ENCODE measurements around the gene ARPC2.
"Not testable (repeated sequence)": the region's sequence is repeated elsewhere in the genome, so short reads cannot be mapped to it uniquely, and the experiment has no call there.

ARPC2 gene

DNA sequence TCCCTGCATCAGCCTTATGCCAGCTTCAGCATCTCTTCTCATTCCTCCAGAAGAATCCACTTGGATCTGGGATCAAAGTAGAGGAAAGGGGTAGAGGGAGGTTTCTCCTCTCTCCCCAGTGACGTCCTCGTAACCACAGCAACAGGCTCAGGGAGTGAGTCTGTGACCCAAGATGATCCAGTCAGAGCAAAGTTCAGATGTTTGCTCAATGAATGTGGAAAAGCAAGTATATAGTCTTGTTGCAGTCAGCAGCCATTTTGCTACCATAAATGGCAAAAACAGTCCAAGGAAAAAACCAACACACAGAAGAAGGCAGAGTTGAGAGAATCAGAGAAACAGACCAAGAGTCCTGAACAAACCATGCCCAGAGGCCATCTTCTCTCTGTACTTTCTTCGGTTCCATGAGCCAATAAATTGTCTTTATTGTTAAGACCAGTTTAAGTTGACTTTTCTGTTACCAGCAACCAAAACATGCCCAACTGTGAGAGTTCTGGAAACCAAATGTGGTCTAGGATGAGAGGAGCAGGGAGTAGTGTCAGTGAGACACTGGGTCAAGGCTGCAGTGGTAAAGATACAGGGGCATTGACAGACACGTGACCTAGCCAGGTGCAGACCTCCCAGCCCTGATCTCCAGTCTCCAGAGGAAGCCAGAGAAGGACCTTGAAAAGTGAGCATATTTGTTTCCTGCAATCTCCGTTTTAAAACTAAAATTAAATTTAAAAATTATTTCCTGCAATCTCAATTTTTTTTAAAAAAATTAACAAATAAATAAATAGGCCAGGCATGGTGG lies 47.0 kb upstream of the ARPC2 start:
- Histone ChIP-seq H3K4me3 (replicated peaks; ENCODE audit: insufficient read depth, low read length) (no peak overlapping the region), H3K27me3 (ENCODE audit: insufficient read depth, poor library complexity, severe bottlenecking) (no peaks in the 10 kb centered on the region), H3K27ac (replicated peaks) (no peak overlapping the region)
- TF ChIP-seq, protein P1, sequence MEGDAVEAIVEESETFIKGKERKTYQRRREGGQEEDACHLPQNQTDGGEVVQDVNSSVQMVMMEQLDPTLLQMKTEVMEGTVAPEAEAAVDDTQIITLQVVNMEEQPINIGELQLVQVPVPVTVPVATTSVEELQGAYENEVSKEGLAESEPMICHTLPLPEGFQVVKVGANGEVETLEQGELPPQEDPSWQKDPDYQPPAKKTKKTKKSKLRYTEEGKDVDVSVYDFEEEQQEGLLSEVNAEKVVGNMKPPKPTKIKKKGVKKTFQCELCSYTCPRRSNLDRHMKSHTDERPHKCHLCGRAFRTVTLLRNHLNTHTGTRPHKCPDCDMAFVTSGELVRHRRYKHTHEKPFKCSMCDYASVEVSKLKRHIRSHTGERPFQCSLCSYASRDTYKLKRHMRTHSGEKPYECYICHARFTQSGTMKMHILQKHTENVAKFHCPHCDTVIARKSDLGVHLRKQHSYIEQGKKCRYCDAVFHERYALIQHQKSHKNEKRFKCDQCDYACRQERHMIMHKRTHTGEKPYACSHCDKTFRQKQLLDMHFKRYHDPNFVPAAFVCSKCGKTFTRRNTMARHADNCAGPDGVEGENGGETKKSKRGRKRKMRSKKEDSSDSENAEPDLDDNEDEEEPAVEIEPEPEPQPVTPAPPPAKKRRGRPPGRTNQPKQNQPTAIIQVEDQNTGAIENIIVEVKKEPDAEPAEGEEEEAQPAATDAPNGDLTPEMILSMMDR (IDR thresholded peaks at IDR 0.05; ENCODE audit: insufficient read depth, low read length) = no peak
- TF ChIP-seq POLR2AphosphoS5 (IDR thresholded peaks at IDR 0.05; ENCODE audit: low read depth) (no peak), SPI1 (IDR thresholded peaks at IDR 0.05; ENCODE audit: borderline replicate concordance, low read depth) (no peak), GABPA (IDR thresholded peaks at IDR 0.05; ENCODE audit: low read depth) (no peak)
- TF ChIP-seq, protein P2, sequence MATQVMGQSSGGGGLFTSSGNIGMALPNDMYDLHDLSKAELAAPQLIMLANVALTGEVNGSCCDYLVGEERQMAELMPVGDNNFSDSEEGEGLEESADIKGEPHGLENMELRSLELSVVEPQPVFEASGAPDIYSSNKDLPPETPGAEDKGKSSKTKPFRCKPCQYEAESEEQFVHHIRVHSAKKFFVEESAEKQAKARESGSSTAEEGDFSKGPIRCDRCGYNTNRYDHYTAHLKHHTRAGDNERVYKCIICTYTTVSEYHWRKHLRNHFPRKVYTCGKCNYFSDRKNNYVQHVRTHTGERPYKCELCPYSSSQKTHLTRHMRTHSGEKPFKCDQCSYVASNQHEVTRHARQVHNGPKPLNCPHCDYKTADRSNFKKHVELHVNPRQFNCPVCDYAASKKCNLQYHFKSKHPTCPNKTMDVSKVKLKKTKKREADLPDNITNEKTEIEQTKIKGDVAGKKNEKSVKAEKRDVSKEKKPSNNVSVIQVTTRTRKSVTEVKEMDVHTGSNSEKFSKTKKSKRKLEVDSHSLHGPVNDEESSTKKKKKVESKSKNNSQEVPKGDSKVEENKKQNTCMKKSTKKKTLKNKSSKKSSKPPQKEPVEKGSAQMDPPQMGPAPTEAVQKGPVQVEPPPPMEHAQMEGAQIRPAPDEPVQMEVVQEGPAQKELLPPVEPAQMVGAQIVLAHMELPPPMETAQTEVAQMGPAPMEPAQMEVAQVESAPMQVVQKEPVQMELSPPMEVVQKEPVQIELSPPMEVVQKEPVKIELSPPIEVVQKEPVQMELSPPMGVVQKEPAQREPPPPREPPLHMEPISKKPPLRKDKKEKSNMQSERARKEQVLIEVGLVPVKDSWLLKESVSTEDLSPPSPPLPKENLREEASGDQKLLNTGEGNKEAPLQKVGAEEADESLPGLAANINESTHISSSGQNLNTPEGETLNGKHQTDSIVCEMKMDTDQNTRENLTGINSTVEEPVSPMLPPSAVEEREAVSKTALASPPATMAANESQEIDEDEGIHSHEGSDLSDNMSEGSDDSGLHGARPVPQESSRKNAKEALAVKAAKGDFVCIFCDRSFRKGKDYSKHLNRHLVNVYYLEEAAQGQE (IDR thresholded peaks at IDR 0.05; ENCODE audit: insufficient replicate concordance, low read depth) = no peak
- DNase-seq (ENCODE audit: low read depth in 1 of 2, low spot score in 1 of 2) = no peak

DNA sequence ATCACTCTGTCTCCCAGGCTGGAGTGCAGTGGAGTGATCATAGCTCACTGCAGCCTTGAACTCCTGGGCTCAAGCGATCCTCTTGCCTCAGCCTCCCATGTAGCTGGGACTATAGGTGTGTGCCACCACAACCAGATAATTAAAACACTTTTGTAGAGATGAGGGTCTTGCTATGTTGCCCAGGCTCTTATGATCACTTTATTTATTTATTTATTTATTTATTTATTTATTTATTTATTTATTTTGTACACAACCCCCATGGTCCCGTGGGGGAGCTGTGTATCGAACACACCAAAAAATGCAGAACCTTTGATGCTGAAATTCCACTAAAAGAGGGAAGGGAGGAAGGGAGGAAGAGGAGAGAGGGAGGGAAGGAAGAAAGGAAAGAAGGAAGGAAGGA lies 45.2 kb upstream of the ARPC2 start:
- H3K4me3 ChIP-seq (replicated peaks; ENCODE audit: insufficient read depth, low read length); DNase-seq (ENCODE audit: low read depth in 1 of 2, low spot score in 1 of 2); H3K27me3 ChIP-seq (ENCODE audit: insufficient read depth, poor library complexity, severe bottlenecking); H3K27ac ChIP-seq (replicated peaks): not testable (repeated sequence)

DNA sequence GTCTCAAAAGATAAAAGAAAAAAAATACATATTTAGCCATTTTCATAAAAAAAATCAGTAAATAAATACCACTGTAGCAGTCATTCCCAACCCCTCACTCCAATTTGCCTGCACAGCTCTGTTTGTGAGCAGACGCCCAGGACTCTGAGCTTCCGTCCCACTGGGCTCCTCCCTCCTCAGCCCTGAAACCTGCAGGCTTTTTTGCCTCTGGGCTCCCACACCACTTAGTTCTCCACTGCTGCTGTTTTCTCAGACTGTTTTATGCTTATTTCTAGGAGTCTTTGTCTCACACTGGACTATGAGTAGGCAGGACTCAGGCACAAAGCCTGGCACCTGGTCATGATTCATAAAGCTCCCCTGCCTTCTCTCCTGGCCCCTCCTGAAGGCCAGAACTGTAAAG lies 44.1 kb upstream of the ARPC2 start:
- Histone ChIP-seq H3K4me3 (replicated peaks; ENCODE audit: insufficient read depth, low read length) (no peak overlapping the region), H3K27ac (replicated peaks) (no peak overlapping the region), H3K27me3 (ENCODE audit: insufficient read depth, poor library complexity, severe bottlenecking) (no peaks in the 10 kb centered on the region)
- no peak for DNase-seq (ENCODE audit: low read depth in 1 of 2, low spot score in 1 of 2)
- no peak for TF ChIP-seq SPI1 (IDR thresholded peaks at IDR 0.05; ENCODE audit: borderline replicate concordance, low read depth)
- no peak for TF ChIP-seq GABPA (IDR thresholded peaks at IDR 0.05; ENCODE audit: low read depth)
- TF ChIP-seq, protein P2 (IDR thresholded peaks at IDR 0.05; ENCODE audit: insufficient replicate concordance, low read depth) = no peak
- no peak for TF ChIP-seq POLR2AphosphoS5 (IDR thresholded peaks at IDR 0.05; ENCODE audit: low read depth)
- TF ChIP-seq, protein P1 (IDR thresholded peaks at IDR 0.05; ENCODE audit: insufficient read depth, low read length) = no peak

DNA sequence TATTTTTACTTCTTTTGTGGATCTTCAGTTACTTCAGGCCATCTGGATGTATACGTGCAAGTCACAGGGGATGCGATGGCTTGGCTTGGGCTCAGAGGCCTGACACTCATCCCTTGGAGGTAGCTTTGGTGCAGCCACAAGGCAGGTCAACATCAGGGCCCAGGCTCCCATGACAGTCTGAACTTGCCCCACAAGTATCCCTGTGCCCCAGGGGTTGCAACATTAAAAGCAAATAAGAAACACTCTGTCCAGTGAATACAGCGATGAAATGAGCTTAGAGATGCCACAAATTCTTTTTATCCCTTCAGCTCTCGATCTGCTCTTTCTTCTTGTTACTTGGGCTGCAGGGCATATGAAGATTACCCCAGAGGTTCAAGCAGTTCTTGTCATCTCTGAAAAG lies 37.2 kb upstream of the ARPC2 start:
- TF ChIP-seq GABPA (IDR thresholded peaks at IDR 0.05; ENCODE audit: low read depth) (no peak), SPI1 (IDR thresholded peaks at IDR 0.05; ENCODE audit: borderline replicate concordance, low read depth) (no peak), POLR2AphosphoS5 (IDR thresholded peaks at IDR 0.05; ENCODE audit: low read depth) (no peak)
- TF ChIP-seq, protein P2 (IDR thresholded peaks at IDR 0.05; ENCODE audit: insufficient replicate concordance, low read depth) = no peak
- TF ChIP-seq, protein P1 (IDR thresholded peaks at IDR 0.05; ENCODE audit: insufficient read depth, low read length) = no peak
- H3K4me3 ChIP-seq (replicated peaks; ENCODE audit: insufficient read depth, low read length) = no peak overlapping the region
- DNase-seq (ENCODE audit: low read depth in 1 of 2, low spot score in 1 of 2) = no peak
- no peak overlapping the region for H3K27ac ChIP-seq (replicated peaks)
- H3K27me3 ChIP-seq (ENCODE audit: insufficient read depth, poor library complexity, severe bottlenecking) = no peaks in the 10 kb centered on the region
